Stimulated activated CD8-positive, alpha-beta memory T cell treated with anti-CD3 and anti-CD28 coated beads, Interleukin-4, amount 100 ng/mL, for 48 hours (primary cell): ENCODE measurements around the gene SUN3.
"Not testable (repeated sequence)": the region's sequence is repeated elsewhere in the genome, so short reads cannot be mapped to it uniquely, and the experiment has no call there.

Experiments used
- DNase-seq: peaks from one replicate; pipeline ENCODE4 v3.0.0-alpha.2; 2020

SUN3 gene

GRCh38 chr7:48025624-48026023 lies 3.3 kb downstream of the SUN3 start:
- no peak for DNase-seq

GRCh38 chr7:48017674-48018073 lies 11.2 kb downstream of the SUN3 start:
- DNase-seq: no peak

GRCh38 chr7:48016641-48017040 lies 12.3 kb downstream of the SUN3 start:
- DNase-seq: no peak

- DNase-seq: no peak
Measured at GRCh38 chr7:48011951-48012350, 17.0 kb downstream of the SUN3 start.

- DNase-seq: no peak
Measured at GRCh38 chr7:48011323-48011722, 17.6 kb downstream of the SUN3 start.

- no peak for DNase-seq
Measured at GRCh38 chr7:48009954-48010353, 19.0 kb downstream of the SUN3 start.

GRCh38 chr7:48009257-48009656 lies 19.6 kb downstream of the SUN3 start:
- no peak for DNase-seq

- no peak for DNase-seq
Measured at GRCh38 chr7:48006866-48007265, 22.0 kb downstream of the SUN3 start.

GRCh38 chr7:48004638-48005037 lies 24.3 kb downstream of the SUN3 start:
- DNase-seq: no peak

- DNase-seq: no peak
Measured at GRCh38 chr7:48004032-48004431, 24.9 kb downstream of the SUN3 start.

- not testable (repeated sequence) for DNase-seq
Measured at GRCh38 chr7:48000164-48000563, 28.7 kb downstream of the SUN3 start.

GRCh38 chr7:47999413-47999812 lies 29.5 kb downstream of the SUN3 start:
- no peak for DNase-seq

GRCh38 chr7:47992446-47992845 lies 36.5 kb downstream of the SUN3 start:
- DNase-seq: no peak

GRCh38 chr7:47991741-47992311 lies 37.1 kb downstream of the SUN3 start:
- peak; percentile 90 for DNase-seq

- no peak for DNase-seq
Measured at GRCh38 chr7:47991270-47991669, 37.6 kb downstream of the SUN3 start.

- no peak for DNase-seq
Measured at GRCh38 chr7:47990592-47990991, 38.3 kb downstream of the SUN3 start.

- DNase-seq: not testable (repeated sequence)
Measured at GRCh38 chr7:47989607-47990400, 39.1 kb downstream of the SUN3 start.

GRCh38 chr7:47988496-47989386 lies 40.2 kb downstream of the SUN3 start:
- DNase-seq: no peak

- no peak for DNase-seq
Measured at GRCh38 chr7:47982610-47983009, 46.3 kb downstream of the SUN3 start.

- DNase-seq: not testable (repeated sequence)
Measured at GRCh38 chr7:47980648-47981047, 48.3 kb downstream of the SUN3 start.

GRCh38 chr7:47979832-47980181 lies 49.1 kb downstream of the SUN3 start:
- DNase-seq: no peak

- DNase-seq: peak; percentile 95
Measured at GRCh38 chr7:47979145-47979831, 49.6 kb downstream of the SUN3 start, which contains the start of gene HUS1. TSS of gene HUS1 (minus strand) at chr7:47979615. CDS start at chr7:47979519, 96 bp downstream.

- DNase-seq: no peak
Measured at GRCh38 chr7:47978790-47979144, 50.1 kb downstream of the SUN3 start.
